ENCODE measurements around the gene ARHGAP29. TPM values are rescaled to one million over a fixed set of nuclear protein-coding genes. Genes with fewer than 3 reads are reported as not detected.

ARHGAP29 gene
- total and polyA plus RNA-seq, 2 experiments from 2014 or later, result 4.6 to 6.9 TPM

GRCh38 chr1:94142022-94142421, 95.4 kb downstream of the ARHGAP29 start:
- no peak overlapping the region for H3K27ac ChIP-seq (ENCODE audit: low read depth)
- H3K36me3 Mint-ChIP-seq (ENCODE audit: low read depth), result no peaks in the 10 kb centered on the region
- ATAC-seq (no peak), DNase-seq (ENCODE audit: low spot score) (no peak)
- H3K9me2 ChIP-seq (ENCODE audit: insufficient read depth), result no peaks in the 10 kb centered on the region
- no peak overlapping the region for H3K27ac Mint-ChIP-seq
- no peak overlapping the region for H3K4me3 ChIP-seq
- no peak overlapping the region for H3K4me2 ChIP-seq
- H4K20me1 ChIP-seq (replicated peaks; ENCODE audit: insufficient read depth), result no peaks in the 10 kb centered on the region
- H3K4me3 Mint-ChIP-seq, result no peak overlapping the region
- H2AFZ ChIP-seq, result peak overlapping the region; percentile 78
- no peaks in the 10 kb centered on the region for H3K27me3 Mint-ChIP-seq (ENCODE audit: insufficient read depth, low read depth, poor library complexity)
- H3K27me3 ChIP-seq (ENCODE audit: insufficient read depth), result no peaks in the 10 kb centered on the region
- TF ChIP-seq CTCF (conservative IDR thresholded peaks at IDR 0.05; ENCODE audit: low read depth in 2 of 2) (no peak), EZH2phosphoT487 (IDR thresholded peaks at IDR 0.05; ENCODE audit: unreplicated experiment) (no peak), REST (IDR thresholded peaks at IDR 0.05; ENCODE audit: unreplicated experiment) (no peak), ZNF114 (CRISPR knock-in tag; IDR thresholded peaks at IDR 0.05) (no peak)
- no peaks in the 10 kb centered on the region for H3F3A ChIP-seq (replicated peaks; ENCODE audit: low read depth)
- H3K9me3 Mint-ChIP-seq, result no peaks in the 10 kb centered on the region
- no peaks in the 10 kb centered on the region for H3K36me3 ChIP-seq (ENCODE audit: insufficient read depth)
- no peaks in the 10 kb centered on the region for H3K79me2 ChIP-seq (replicated peaks; ENCODE audit: insufficient read depth)
- no peaks in the 10 kb centered on the region; the same call in 1 of the 2 replicates for H3K4me1 ChIP-seq (ENCODE audit: insufficient read depth)
- H3K4me1 Mint-ChIP-seq, result peaks cover 13% of the 10 kb centered on the region

GRCh38 chr1:94132111-94132510, 105.3 kb downstream of the ARHGAP29 start:
- H2AFZ ChIP-seq, result no peak overlapping the region
- no peak overlapping the region for H3K27ac Mint-ChIP-seq
- no peaks in the 10 kb centered on the region for H3F3A ChIP-seq (replicated peaks; ENCODE audit: low read depth)
- H3K9me2 ChIP-seq (ENCODE audit: insufficient read depth), result no peaks in the 10 kb centered on the region
- H3K4me1 Mint-ChIP-seq, result no peaks in the 10 kb centered on the region
- peaks cover 18% of the 10 kb centered on the region for H3K9me3 Mint-ChIP-seq
- TF ChIP-seq CTCF (conservative IDR thresholded peaks at IDR 0.05; ENCODE audit: low read depth in 2 of 2) (no peak), NANOG (IDR thresholded peaks at IDR 0.05; ENCODE audit: borderline replicate concordance) (no peak), STAT1 (IDR thresholded peaks at IDR 0.05; ENCODE audit: unreplicated experiment) (no peak), EZH2 (IDR thresholded peaks at IDR 0.05; ENCODE audit: low read depth, unreplicated experiment) (no peak), JUNB (IDR thresholded peaks at IDR 0.05; ENCODE audit: unreplicated experiment) (no peak), EZH2phosphoT487 (IDR thresholded peaks at IDR 0.05; ENCODE audit: unreplicated experiment) (no peak), REST (IDR thresholded peaks at IDR 0.05; ENCODE audit: unreplicated experiment) (no peak)
- H4K20me1 ChIP-seq (replicated peaks; ENCODE audit: insufficient read depth), result no peaks in the 10 kb centered on the region
- no peak for DNase-seq (ENCODE audit: low spot score)
- no peaks in the 10 kb centered on the region for H3K27me3 ChIP-seq (ENCODE audit: insufficient read depth)
- no peaks in the 10 kb centered on the region for H3K79me2 ChIP-seq (replicated peaks; ENCODE audit: insufficient read depth)
- ATAC-seq, result no peak
- no peak overlapping the region for H3K4me3 Mint-ChIP-seq
- H3K27ac ChIP-seq (ENCODE audit: low read depth), result no peak overlapping the region
- no peaks in the 10 kb centered on the region for H3K36me3 ChIP-seq (ENCODE audit: insufficient read depth)
- H3K4me1 ChIP-seq (ENCODE audit: insufficient read depth), result no peaks in the 10 kb centered on the region
- H3K27me3 Mint-ChIP-seq (ENCODE audit: insufficient read depth, low read depth, poor library complexity), result peaks cover 3% of the 10 kb centered on the region
- peaks cover 11% of the 10 kb centered on the region; the same call in 2 of the 3 replicates for H3K36me3 Mint-ChIP-seq (ENCODE audit: low read depth)
- no peak overlapping the region for H3K4me3 ChIP-seq
- no peak overlapping the region for H3K4me2 ChIP-seq

All from GM23338 (cell line).